Trophoblast cell (in vitro differentiated cells and primary cell): ENCODE measurements around the gene PWWP2B.

Source experiments
- DNase-seq, 2 donors: peaks; one replicate each; pipeline ENCODE4 v3.0.0-alpha.2; 2016
- H2AFZ ChIP-seq: 2 replicates; pipeline ENCODE4 v1.6.1; 2013; ENCODE audit warnings: low read length, moderate library complexity, mild to moderate bottlenecking; ENCODE audit not compliant: insufficient read depth, poor library complexity
- H2AK5ac ChIP-seq: 2 replicates; pipeline ENCODE4 v1.6.1; 2013; ENCODE audit warnings: mild to moderate bottlenecking, low read length
- H2BK120ac ChIP-seq: 2 replicates; pipeline ENCODE4 v1.6.1; 2013; ENCODE audit warnings: low read length, mild to moderate bottlenecking, moderate library complexity; ENCODE audit not compliant: insufficient read depth, poor library complexity
- H2BK12ac ChIP-seq: 2 replicates; pipeline ENCODE4 v1.6.1; 2013; ENCODE audit warnings: mild to moderate bottlenecking, low read length, moderate library complexity
- H2BK5ac ChIP-seq: 2 replicates; pipeline ENCODE4 v1.6.1; 2013; ENCODE audit warnings: low read length, low read depth, moderate library complexity, mild to moderate bottlenecking; ENCODE audit not compliant: poor library complexity
- H3K14ac ChIP-seq: 2 replicates; pipeline ENCODE4 v1.6.1; 2013; ENCODE audit warnings: mild to moderate bottlenecking, low read length
- H3K18ac ChIP-seq: 2 replicates; pipeline ENCODE4 v1.6.1; 2013; ENCODE audit warnings: mild to moderate bottlenecking, low read length
- H3K23ac ChIP-seq: 2 replicates; pipeline ENCODE4 v1.6.1; 2013; ENCODE audit warnings: low read length
- H3K27ac ChIP-seq: 2 replicates; pipeline ENCODE4 v1.5.1; 2013; ENCODE audit warnings: low read depth, mild to moderate bottlenecking, inconsistent platforms, low read length, moderate library complexity
- H3K27me3 ChIP-seq: 2 replicates; pipeline ENCODE4 v1.6.1; 2013; ENCODE audit warnings: inconsistent platforms, mild to moderate bottlenecking, low read length, moderate library complexity; ENCODE audit not compliant: insufficient read depth
- H3K36me3 ChIP-seq, 2 experiments: 1 replicate in 1 of 2; 2 replicates in 1 of 2; pipeline ENCODE4 v1.6.1; 2013; ENCODE audit warnings: low read length in 2 of 2, mild to moderate bottlenecking in 2 of 2, moderate library complexity in 1 of 2; ENCODE audit not compliant: insufficient read depth in 2 of 2, control insufficient read depth in 1 of 2
- H3K4ac ChIP-seq: 2 replicates; pipeline ENCODE4 v1.6.1; 2013; ENCODE audit warnings: low read depth, mild to moderate bottlenecking, low read length, moderate library complexity
- H3K4me1 ChIP-seq, 2 experiments: 1 replicate in 1 of 2; 2 replicates in 1 of 2; pipeline ENCODE4 v1.6.1; 2013; ENCODE audit warnings: low read length in 2 of 2, mild to moderate bottlenecking in 2 of 2, moderate library complexity in 1 of 2; ENCODE audit not compliant: insufficient read depth in 2 of 2, control insufficient read depth in 1 of 2
- H3K4me2 ChIP-seq: 2 replicates; pipeline ENCODE4 v1.6.1; 2013; ENCODE audit warnings: inconsistent platforms, mild to moderate bottlenecking, low read length, moderate library complexity
- H3K4me3 ChIP-seq: 2 replicates; pipeline ENCODE4 v1.5.1; 2013; ENCODE audit warnings: mild to moderate bottlenecking, low read depth, low read length, inconsistent platforms
- H3K79me1 ChIP-seq: one replicate; pipeline ENCODE4 v1.6.1; 2013; ENCODE audit warnings: low read length
- H3K79me2 ChIP-seq: 2 replicates; pipeline ENCODE4 v1.6.1; 2013; ENCODE audit warnings: low read length, mild to moderate bottlenecking; ENCODE audit not compliant: control insufficient read depth, insufficient read depth, poor library complexity
- H3K9ac ChIP-seq: 2 replicates; pipeline ENCODE4 v1.6.1; 2013; ENCODE audit warnings: mild to moderate bottlenecking, low read length
- H3K9me3 ChIP-seq: 2 replicates; pipeline ENCODE4 v1.6.1; 2013; ENCODE audit warnings: low read depth, mild to moderate bottlenecking, control low read depth, inconsistent platforms, low read length; ENCODE audit not compliant: insufficient read depth
- H4K12ac ChIP-seq: 2 replicates; pipeline ENCODE4 v1.6.1; 2013; ENCODE audit warnings: low read depth, mild to moderate bottlenecking, low read length, moderate library complexity
- H4K8ac ChIP-seq: 2 replicates; pipeline ENCODE4 v1.6.1; 2013; ENCODE audit warnings: low read depth, mild to moderate bottlenecking, low read length, moderate library complexity
- H4K91ac ChIP-seq: one replicate; pipeline ENCODE4 v1.6.1; 2013; ENCODE audit warnings: low read depth, mild to moderate bottlenecking, low read length, moderate library complexity
- WGBS: extraction: QIAGEN DNeasy Blood & Tissue Kit; methylation state at CpG from one replicate; pipeline ENCODE4 v1.1.7; 2013; ENCODE audit warnings: missing lambda C conversion rate; ENCODE audit not compliant: insufficient read length, insufficient coverage; ENCODE audit errors: extremely low coverage; 5-methylcytosine and 5-hydroxymethylcytosine counted together

Gene PWWP2B

DNA sequence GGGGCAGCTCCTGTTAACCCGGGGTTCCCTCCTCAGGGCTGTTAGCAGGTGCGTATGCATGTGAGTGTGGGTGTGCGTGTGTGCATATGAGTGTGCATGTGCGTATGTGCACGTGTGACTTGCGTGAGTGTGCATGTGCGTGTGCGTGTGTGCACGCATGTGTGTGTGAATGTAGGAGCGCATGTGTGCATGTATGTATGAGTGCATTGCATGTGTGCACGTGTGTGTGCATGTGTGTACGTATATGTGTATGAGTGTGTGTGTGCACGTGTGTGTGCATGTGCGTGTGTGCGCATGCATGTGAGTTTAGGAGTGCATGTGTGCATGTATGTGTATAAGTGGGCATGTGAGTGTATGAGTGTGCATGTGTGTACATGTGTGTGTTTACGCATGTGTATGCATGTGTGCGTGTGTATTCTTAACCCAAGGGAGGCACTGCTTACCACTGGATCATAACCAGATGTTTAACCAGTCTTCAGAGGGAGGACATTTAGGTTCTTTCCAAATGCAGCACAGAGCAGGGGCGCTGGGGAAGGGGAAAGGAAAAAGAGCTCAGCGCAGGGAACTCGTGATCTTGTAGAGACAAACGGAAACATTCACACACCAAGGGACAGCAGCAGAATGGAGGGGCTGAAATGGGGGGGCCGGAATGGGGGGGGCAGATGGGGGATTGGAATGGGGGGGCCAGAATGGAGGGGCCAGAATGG lies 45.0 kb downstream of the PWWP2B start:
- no peaks in the 10 kb centered on the region for H3K79me2 ChIP-seq
- H2AK5ac ChIP-seq: no peak overlapping the region
- peaks cover 9% of the 10 kb centered on the region for H3K9me3 ChIP-seq
- H3K27ac ChIP-seq: no peak overlapping the region
- no peak overlapping the region for H3K9ac ChIP-seq
- H3K79me1 ChIP-seq: peaks cover 14% of the 10 kb centered on the region
- no peaks in the 10 kb centered on the region for H3K36me3 ChIP-seq
- peak overlapping the region; percentile 6 for H3K23ac ChIP-seq
- no peak overlapping the region for H3K14ac ChIP-seq
- DNase-seq: no peak
- no peak overlapping the region for H4K8ac ChIP-seq
- H4K12ac ChIP-seq: no peak overlapping the region
- peak overlapping the region; percentile 25 for H3K4me3 ChIP-seq
- H3K4me1 ChIP-seq: peaks cover 16 to 17% of the 10 kb centered on the region in 2 experiments
- WGBS: no CpG with 5 or more reads among the region's 22 CpGs
- no peaks in the 10 kb centered on the region for H3K27me3 ChIP-seq
- no peak overlapping the region for H3K18ac ChIP-seq
- H2BK120ac ChIP-seq: no peak overlapping the region
- H3K4ac ChIP-seq: no peak overlapping the region
- H3K4me2 ChIP-seq: no peak overlapping the region
- no peak overlapping the region for H2BK12ac ChIP-seq
- H4K91ac ChIP-seq: no peak overlapping the region
- no peak overlapping the region for H2AFZ ChIP-seq
- H2BK5ac ChIP-seq: no peak overlapping the region

DNA sequence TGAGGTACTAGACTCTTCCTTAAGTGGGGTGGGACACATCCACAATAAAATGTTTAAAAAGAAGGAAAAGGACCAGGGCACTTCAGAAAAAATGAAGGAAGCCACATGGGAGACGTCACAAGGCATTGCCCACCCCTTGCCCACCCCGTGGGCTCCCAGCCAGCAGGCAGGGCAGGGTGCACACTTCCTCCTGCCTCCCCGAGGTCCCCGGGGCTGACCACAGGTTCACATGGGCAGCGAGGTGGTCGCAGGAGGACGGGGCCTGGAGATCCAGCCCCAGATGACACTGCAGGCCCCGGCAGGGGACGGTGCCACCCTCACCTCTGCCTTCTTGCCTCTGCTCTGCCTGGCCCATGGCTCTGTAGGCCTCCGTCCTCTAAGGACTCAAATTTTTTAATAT lies 45.6 kb downstream of the PWWP2B start:
- no peak overlapping the region for H3K4me3 ChIP-seq
- peaks cover 22 to 24% of the 10 kb centered on the region in 2 experiments for H3K4me1 ChIP-seq
- WGBS: no CpG with 5 or more reads among the region's 10 CpGs
- DNase-seq: no peak
- H4K91ac ChIP-seq: no peak overlapping the region
- H2AFZ ChIP-seq: no peak overlapping the region
- H3K14ac ChIP-seq: no peak overlapping the region
- peaks cover 19% of the 10 kb centered on the region for H3K79me1 ChIP-seq
- no peak overlapping the region for H2BK12ac ChIP-seq
- H2BK120ac ChIP-seq: no peak overlapping the region
- no peak overlapping the region for H3K9ac ChIP-seq
- H3K79me2 ChIP-seq: peaks cover 6% of the 10 kb centered on the region
- no peak overlapping the region for H3K23ac ChIP-seq
- no peaks in the 10 kb centered on the region for H3K27me3 ChIP-seq
- H4K8ac ChIP-seq: no peak overlapping the region
- peaks cover 9% of the 10 kb centered on the region for H3K9me3 ChIP-seq
- H3K27ac ChIP-seq: no peak overlapping the region
- H3K4me2 ChIP-seq: no peak overlapping the region
- peak overlapping the region; percentile 47 for H2AK5ac ChIP-seq
- no peak overlapping the region for H3K18ac ChIP-seq
- H2BK5ac ChIP-seq: no peak overlapping the region
- H3K36me3 ChIP-seq: no peaks in the 10 kb centered on the region
- H3K4ac ChIP-seq: no peak overlapping the region
- no peak overlapping the region for H4K12ac ChIP-seq

DNA sequence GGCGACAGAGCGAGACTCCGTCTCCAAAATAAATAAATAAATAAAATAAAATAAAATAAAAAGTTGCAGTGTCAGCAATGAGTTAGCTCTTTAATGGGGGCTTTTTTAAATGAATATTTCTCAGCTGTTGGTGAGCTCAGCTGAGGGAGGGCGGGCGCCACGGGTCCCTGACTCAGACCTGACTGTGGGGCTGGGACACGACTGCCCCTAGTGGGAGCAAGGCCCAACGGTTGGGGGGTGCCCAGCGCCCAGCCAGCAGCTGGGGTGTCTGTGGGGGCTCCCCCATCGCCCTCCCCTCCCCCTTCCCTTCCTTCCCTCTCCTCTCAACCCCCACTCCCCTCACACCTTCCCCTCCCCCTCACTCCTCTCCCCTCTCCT lies 46.6 kb downstream of the PWWP2B start:
- no peak overlapping the region for H3K4me3 ChIP-seq
- no CpG with 5 or more reads among the region's 10 CpGs for WGBS
- peak in 1 of 2 donors; percentile 46 for DNase-seq

DNA sequence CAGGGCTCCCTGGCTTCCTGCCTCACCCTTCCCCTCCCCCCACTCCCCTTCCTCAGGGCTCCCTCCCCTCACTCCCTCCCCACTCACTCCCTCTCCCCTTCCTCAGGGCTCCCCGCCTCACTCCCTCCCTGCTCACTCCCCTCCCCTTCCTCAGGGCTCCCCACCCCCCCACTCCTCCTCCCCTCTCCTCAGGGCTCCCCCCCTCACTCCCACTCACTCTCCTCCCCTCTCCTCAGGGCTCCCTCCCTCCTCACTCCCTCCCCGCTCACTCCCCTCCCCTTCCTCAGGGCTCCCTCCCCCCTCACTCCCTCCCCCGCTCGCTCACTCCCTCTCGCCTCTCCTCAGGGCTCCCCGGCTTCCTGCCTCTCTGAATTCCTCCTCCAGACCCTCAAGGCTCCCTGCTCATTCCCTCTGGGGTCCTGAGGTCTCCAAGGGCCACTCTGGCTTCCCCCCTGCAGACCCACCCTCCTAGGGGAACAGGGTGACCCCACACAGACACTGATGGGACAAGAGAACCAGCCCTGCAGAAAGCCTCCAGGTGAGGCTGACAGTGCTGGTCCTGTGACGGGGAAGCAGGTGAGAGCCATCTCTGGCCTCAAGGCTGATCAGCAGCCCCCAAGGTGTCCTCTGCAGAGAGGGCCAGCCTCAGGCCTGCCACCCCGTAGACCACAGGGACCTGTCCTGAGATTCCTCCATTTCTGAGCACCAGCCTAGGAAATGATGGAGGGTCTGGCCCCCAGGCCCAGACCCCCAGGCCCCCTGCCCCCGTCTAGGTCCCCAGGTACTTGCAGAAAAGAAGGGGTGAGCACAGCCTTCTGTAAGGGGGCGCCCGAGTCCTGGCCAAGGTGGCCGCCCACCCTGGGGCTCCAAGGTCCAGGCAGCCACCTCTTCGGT lies 47.2 kb downstream of the PWWP2B start:
- no peak for DNase-seq
- Histone ChIP-seq H3K4me1 (peaks cover 28 to 30% of the 10 kb centered on the region in 2 experiments), H3K79me1 (peaks cover 26% of the 10 kb centered on the region), H3K23ac (no peak overlapping the region), H2BK5ac (peak overlapping the region; percentile 28), H3K9ac (no peak overlapping the region), H2BK120ac (peak overlapping the region; percentile 65), H3K27ac (no peak overlapping the region), H2BK12ac (peak overlapping the region; percentile 72), H4K12ac (no peak overlapping the region), H3K14ac (peak overlapping the region; percentile 21), H3K36me3 (no peaks in the 10 kb centered on the region), H3K18ac (peak overlapping the region; percentile 35), H3K4ac (peak overlapping the region; percentile 35), H3K4me2 (no peak overlapping the region), H4K8ac (peak overlapping the region; percentile 53), H3K79me2 (peaks cover 6% of the 10 kb centered on the region), H2AFZ (no peak overlapping the region), H3K27me3 (no peaks in the 10 kb centered on the region), H4K91ac (peak overlapping the region; percentile 71), H3K9me3 (peaks cover 9% of the 10 kb centered on the region), H2AK5ac (peak overlapping the region; percentile 21), H3K4me3 (no peak overlapping the region)
- WGBS: 100% methylated on average over 3 of the region's 13 CpGs

More for the DNA sequence above, 46.6 kb downstream of the PWWP2B start:
- no peak overlapping the region for H2BK5ac ChIP-seq
- peaks cover 9% of the 10 kb centered on the region for H3K9me3 ChIP-seq
- peaks cover 28 to 30% of the 10 kb centered on the region in 2 experiments for H3K4me1 ChIP-seq
- no peak overlapping the region for H2BK12ac ChIP-seq
- H3K18ac ChIP-seq: no peak overlapping the region
- H4K91ac ChIP-seq: peak overlapping the region; percentile 56
- no peak overlapping the region for H3K14ac ChIP-seq
- H3K4me2 ChIP-seq: no peak overlapping the region
- no peak overlapping the region for H3K23ac ChIP-seq
- no peak overlapping the region for H2AK5ac ChIP-seq
- no peak overlapping the region for H3K4ac ChIP-seq
- no peak overlapping the region for H2BK120ac ChIP-seq
- H3K27ac ChIP-seq: no peak overlapping the region
- no peak overlapping the region for H2AFZ ChIP-seq
- H3K79me2 ChIP-seq: peaks cover 6% of the 10 kb centered on the region
- no peak overlapping the region for H3K9ac ChIP-seq
- H4K8ac ChIP-seq: no peak overlapping the region
- no peaks in the 10 kb centered on the region for H3K36me3 ChIP-seq
- no peak overlapping the region for H4K12ac ChIP-seq
- H3K27me3 ChIP-seq: no peaks in the 10 kb centered on the region
- H3K79me1 ChIP-seq: peaks cover 26% of the 10 kb centered on the region
